Gastroesophageal sphincter (tissue), 4 donors: Measurements from ENCODE around the gene ZNF101. TPM values are rescaled to one million over a fixed set of nuclear protein-coding genes. Genes with fewer than 3 reads are reported as not detected.

Experiments used
- ATAC-seq: fragments of 150-250 bp; one replicate; pipeline ENCODE4 v1.9.1; 2016; ENCODE audit warnings: mild to moderate bottlenecking, moderate library complexity
- H3K27ac ChIP-seq, 4 donors: fragments of 200-600 bp; sonication (generic) in 3 of 4; 1 replicate in 3 of 4; 2 replicates in 1 of 4; pipeline ENCODE4 v1.5.1; 2016 to 2019
- H3K27me3 ChIP-seq: fragments of 200-600 bp; sonication (generic); one replicate; pipeline ENCODE4 v1.5.1; 2019
- H3K36me3 ChIP-seq, 2 donors: fragments of 200-600 bp; sonication (generic); one replicate each; pipeline ENCODE4 v1.5.1; 2019; ENCODE audit warnings: control low read depth in 1 of 2
- H3K4me1 ChIP-seq, 3 donors: fragments of 200-600 bp; sonication (generic); 1 replicate in 2 of 3; 2 replicates in 1 of 3; pipeline ENCODE4 v1.5.1; 2016 to 2019; ENCODE audit warnings: control low read depth in 2 of 3
- H3K4me3 ChIP-seq, 2 donors: fragments of 200-600 bp; sonication (generic); one replicate each; pipeline ENCODE4 v1.5.1; 2019; ENCODE audit warnings: mild to moderate bottlenecking in 1 of 2, moderate library complexity in 1 of 2
- H3K9me3 ChIP-seq, 3 donors: fragments of 200-600 bp; sonication (generic); one replicate each; pipeline ENCODE4 v1.5.1; 2017 to 2019; ENCODE audit warnings: control low read depth in 2 of 3
- CTCF ChIP-seq, 4 experiments: fragments of 200-600 bp in 2 of 4; fragments of 450-650 bp in 2 of 4; sonication (generic) in 1 of 4; IDR thresholded peaks; one replicate each; pipeline ENCODE4 v1.5.1; 2017 to 2019; ENCODE audit warnings: antibody characterized with exemption in 4 of 4, mild to moderate bottlenecking in 2 of 4, moderate library complexity in 2 of 4
- EP300 ChIP-seq: sonication (generic); formaldehyde crosslinking; IDR thresholded peaks from one replicate; pipeline ENCODE4 v1.6.1; 2017; ENCODE audit warnings: antibody characterized with exemption, mild to moderate bottlenecking
- POLR2A ChIP-seq, 2 donors: fragments of 450-650 bp; IDR thresholded peaks; one replicate each; pipeline ENCODE4 v1.6.1; 2017; ENCODE audit warnings: antibody characterized with exemption in 2 of 2, mild to moderate bottlenecking in 2 of 2, moderate library complexity in 1 of 2
- POLR2AphosphoS5 ChIP-seq: sonication (generic); formaldehyde crosslinking; IDR thresholded peaks from one replicate; pipeline ENCODE4 v1.6.1; 2017; ENCODE audit warnings: antibody characterized with exemption
- WGBS, 2 donors: methylation state at CpG; one replicate each; pipeline ENCODE4 v1.1.5; 2018; ENCODE audit warnings: low coverage in 1 of 2; 5-methylcytosine and 5-hydroxymethylcytosine counted together
- total RNA-seq, 4 donors: library from RNA; depleted of rRNA; stranded (reverse); fragments of >200 nt; gene quantifications; one replicate each; pipeline ENCODE4 v1.1.0, GENCODE V29; 2016

Gene ZNF101
- total RNA-seq, 4 donors from 2014 or later = 2.5 to 7.6 (median 4.4) TPM

GRCh38 chr19:19642506-19643157 lies 26.0 kb upstream of the ZNF101 start:
- TF ChIP-seq POLR2AphosphoS5 (no peak), EP300 (no peak), POLR2A (IDR thresholded peaks at IDR 0.05) (no peak), CTCF (IDR thresholded peaks at IDR 0.05) (no peak)
- Histone ChIP-seq H3K36me3 (peaks cover 0 to 53% of the 10 kb centered on the region in 2 donors), H3K27ac (peak overlapping the region in 2 of 4 donors; percentile 54 to 76), H3K27me3 (no peaks in the 10 kb centered on the region), H3K9me3 (no peaks in the 10 kb centered on the region), H3K4me1 (peaks cover 0 to 19% (median 5%) of the 10 kb centered on the region in 3 donors), H3K4me3 (peak overlapping the region; percentile 60 to 68)
- WGBS, 2 donors = 20 to 29% methylated on average over 12 to 15 of the region's 16 CpGs
- ATAC-seq = no peak

GRCh38 chr19:19643158-19644053 lies 25.2 kb upstream of the ZNF101 start, which contains the start of gene GMIP:
Gene GMIP (minus strand): TSS chr19:19643657. CDS start chr19:19643529, 128 bp downstream.
- Histone ChIP-seq H3K9me3 (no peaks in the 10 kb centered on the region), H3K27me3 (no peaks in the 10 kb centered on the region), H3K4me1 (peaks cover 0 to 19% (median 5%) of the 10 kb centered on the region in 3 donors), H3K4me3 (peak within 1 kb of the TSS; percentile 60 to 68), H3K27ac (peak within 1 kb of the TSS in 3 of 4 donors; percentile 39 to 76 (median 54)), H3K36me3 (peaks cover 0 to 53% of the 10 kb centered on the region in 2 donors)
- TF ChIP-seq CTCF (IDR thresholded peaks at IDR 0.05) (peak in 3 of 4 experiments; percentile 69 to 88 (median 85)), EP300 (no peak), POLR2A (IDR thresholded peaks at IDR 0.05) (peak in 1 of 2 donors; percentile 43)
- peak; percentile 86 for ATAC-seq
- 0% methylated on average over 1 to 3 of the region's 50 CpGs for WGBS, 2 donors

- Histone ChIP-seq H3K36me3 (peaks cover 0 to 59% of the 10 kb centered on the region in 2 donors), H3K4me1 (peaks cover 0 to 19% (median 5%) of the 10 kb centered on the region in 3 donors), H3K27ac (peak overlapping the region in 1 of 4 donors; percentile 76), H3K27me3 (no peaks in the 10 kb centered on the region), H3K4me3 (peak overlapping the region; percentile 60 to 68), H3K9me3 (no peaks in the 10 kb centered on the region)
- no peak for TF ChIP-seq CTCF (IDR thresholded peaks at IDR 0.05)
- TF ChIP-seq POLR2A (IDR thresholded peaks at IDR 0.05) = no peak
- TF ChIP-seq EP300 = no peak
- no peak for TF ChIP-seq POLR2AphosphoS5
- WGBS, 2 donors = 0% methylated on average over 1 of the region's 5 CpGs; no CpG with 5 or more reads in 1 of the 2 donors
- no peak for ATAC-seq
Measured at GRCh38 chr19:19644054-19644388, 24.6 kb upstream of the ZNF101 start.

DNA sequence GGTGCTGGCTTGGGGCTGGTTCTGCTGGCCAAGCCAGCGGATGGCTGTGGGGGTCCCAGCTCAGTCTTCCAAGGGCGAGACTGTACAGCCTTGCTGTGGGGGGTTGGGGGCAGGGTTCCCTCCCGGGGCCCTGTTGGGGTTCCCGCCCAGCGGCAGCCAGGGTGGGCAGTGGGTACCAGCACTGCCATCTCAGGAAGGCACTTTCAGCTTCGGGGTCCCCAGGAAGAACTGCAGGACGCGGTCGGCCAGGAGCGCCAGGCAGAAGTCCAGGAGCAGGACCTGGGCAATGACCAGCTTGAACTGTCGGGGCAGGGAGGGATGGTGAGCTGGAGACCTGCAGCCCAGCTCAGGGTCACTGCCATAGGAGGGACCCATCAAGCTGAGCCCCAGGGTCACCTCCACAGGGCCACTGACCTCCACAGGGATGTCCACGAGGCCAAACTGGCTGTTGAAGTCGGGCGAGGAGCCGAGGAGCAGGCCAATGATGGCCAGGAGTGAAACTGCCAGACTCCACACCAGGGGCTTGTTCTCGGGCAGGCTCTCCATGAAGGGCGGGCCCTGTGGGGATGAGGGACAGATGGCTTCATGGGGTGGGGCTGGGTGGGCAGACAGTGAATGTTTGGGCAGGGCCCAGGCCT lies 23.3 kb upstream of the ZNF101 start:
- Histone ChIP-seq H3K36me3 (peaks cover 0 to 61% of the 10 kb centered on the region in 2 donors), H3K9me3 (no peaks in the 10 kb centered on the region), H3K27me3 (no peaks in the 10 kb centered on the region), H3K4me3 (no peak overlapping the region), H3K4me1 (peaks cover 0 to 19% (median 5%) of the 10 kb centered on the region in 3 donors), H3K27ac (no peak overlapping the region)
- no peak for ATAC-seq
- WGBS, 2 donors = 83% methylated on average over 1 of the region's 17 CpGs; no CpG with 5 or more reads in 1 of the 2 donors
- no peak for TF ChIP-seq CTCF (IDR thresholded peaks at IDR 0.05)
- TF ChIP-seq POLR2A (IDR thresholded peaks at IDR 0.05) = no peak
- no peak for TF ChIP-seq EP300
- TF ChIP-seq POLR2AphosphoS5 = no peak
